Hematopoietic multipotent progenitor cell treated with erythropoietin and hydrocortisone succinate and interleukin-3 and kit ligand, for 4 days (in vitro differentiated cells): Measurements from ENCODE around the gene CCDC90B.

Experiments
- DNase-seq: peaks from one replicate; pipeline ENCODE4 v3.0.0-alpha.2; 2015

CCDC90B gene

DNA sequence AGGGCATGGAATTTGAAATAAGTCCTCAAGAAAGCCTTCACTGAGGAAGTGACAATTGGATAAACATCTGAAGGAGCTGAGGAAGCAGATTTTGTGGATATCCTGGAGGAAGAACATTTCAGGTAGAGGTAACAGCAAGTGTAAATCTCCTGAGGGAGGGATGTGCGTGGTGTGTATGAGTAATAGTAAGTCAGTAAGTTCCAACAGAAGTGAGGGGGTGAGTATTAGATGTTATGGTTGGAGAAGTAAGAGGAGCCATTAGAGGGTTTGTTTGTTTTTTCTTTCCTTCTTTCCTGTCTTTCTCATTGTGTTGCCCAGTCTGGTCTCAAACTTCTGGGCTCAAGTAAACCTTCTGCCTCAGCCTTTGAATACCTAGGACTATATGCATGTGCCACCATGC is 63.7 kb downstream of the CCDC90B start:
- DNase-seq = no peak

DNA sequence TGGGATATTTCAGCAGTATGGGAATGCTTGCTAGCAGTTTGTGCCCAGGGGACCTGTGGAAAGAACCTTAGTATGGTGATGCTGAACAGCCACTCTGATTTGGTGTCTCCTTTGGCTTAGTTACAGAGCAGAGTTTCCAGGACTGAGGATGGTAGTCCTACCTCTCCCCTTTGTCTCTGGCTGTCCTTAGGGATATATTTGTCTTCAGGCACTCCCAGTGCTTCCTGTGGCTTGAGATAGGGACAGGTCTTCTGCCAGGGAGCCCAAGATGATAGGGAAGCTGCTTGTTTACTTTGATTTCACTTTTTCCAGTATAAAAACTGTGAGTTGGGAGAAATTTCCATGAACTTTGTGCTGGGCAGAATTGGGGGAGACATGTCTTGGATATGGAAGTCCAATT is 64.5 kb downstream of the CCDC90B start:
- no peak for DNase-seq

DNA sequence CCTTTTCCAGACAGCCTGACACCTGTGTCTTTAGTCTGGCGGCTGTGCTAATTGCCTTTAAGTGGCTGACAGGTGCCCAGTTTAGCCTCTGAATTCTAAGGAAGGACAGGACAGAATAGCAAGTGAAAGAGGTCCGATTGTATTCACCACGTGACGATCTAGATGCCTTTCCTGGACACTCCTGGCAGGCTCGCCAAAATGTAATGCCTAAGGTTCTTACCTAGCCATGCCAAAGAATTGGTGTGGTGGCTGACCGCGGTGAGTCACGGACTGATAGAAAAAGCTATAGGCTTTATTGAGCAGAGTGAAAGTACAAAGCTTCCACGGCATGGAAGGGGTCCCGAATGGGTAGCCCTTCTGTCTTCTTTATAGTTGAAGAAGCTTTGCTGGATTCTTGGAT is 65.9 kb downstream of the CCDC90B start:
- DNase-seq = no peak

DNA sequence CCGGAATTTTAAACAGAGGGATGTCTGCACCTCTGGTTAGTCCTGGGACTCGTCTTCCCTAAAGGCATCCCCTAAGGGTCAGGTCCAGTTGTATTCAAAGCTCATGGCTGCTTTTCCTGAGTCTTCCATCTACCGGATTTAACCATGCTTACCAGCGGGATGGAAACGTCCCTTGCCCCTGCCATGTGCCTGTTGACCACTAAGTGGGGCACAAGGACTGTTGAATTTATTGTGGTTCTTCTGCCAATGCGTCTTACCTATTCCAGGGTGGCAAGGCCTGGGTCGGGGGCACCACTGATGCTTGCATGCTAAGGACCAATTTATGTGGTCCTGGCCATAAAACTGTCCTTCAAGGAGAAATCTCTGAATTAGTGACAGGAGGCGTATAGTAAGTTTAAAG is 67.1 kb downstream of the CCDC90B start:
- DNase-seq = peak; percentile 29
